HEK293 (cell line): ENCODE data around the gene ZFP91.

Experiments used
- GLI2 ChIP-seq: fragments of 450-650 bp; formaldehyde crosslinking; IDR thresholded peaks from 2 replicates; pipeline ENCODE4; 2017; ENCODE audit warnings: missing biosample characterization, missing genetic modification characterization, low read depth, borderline replicate concordance
- HOXC10 ChIP-seq: sonication (generic); formaldehyde crosslinking; IDR thresholded peaks from 2 replicates; pipeline ENCODE4 v1.8.1; 2023; ENCODE audit warnings: mild to moderate bottlenecking, missing genetic modification reagents

DNA sequence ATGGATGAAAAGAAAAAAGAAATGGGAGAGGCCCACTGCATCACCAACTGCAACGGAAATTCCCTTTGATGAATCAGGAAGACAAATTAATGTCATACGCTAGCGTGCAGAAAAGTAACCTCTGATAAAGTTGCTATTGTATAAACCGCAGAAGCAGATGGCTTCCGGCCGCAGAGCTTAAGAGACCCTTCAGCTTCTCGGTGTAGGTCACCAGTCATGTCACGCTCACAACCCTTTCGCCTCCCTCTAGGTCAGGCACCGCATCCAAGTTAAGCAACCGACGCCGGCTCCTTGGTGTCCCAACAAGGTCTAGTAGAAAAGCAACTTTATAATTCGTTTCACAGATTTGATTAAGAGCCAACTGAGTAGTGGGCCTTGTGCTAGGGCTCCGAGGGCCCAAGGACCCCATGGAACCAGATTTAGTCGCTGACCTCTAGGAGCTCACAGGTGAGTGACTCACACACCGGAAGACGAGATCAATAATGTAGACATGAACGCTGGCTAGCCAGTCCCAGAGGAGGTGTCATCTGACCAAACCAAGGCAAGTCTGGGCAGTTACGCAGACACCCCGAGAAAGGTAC is 1.2 kb upstream of the ZFP91 start:
- no peak for TF ChIP-seq GLI2 (tag by site-specific recombination)
- TF ChIP-seq HOXC10 = no peak
